SK-N-SH (cell line): ENCODE measurements around the gene PMF1. TPM values are rescaled to one million over a fixed set of nuclear protein-coding genes. Genes with fewer than 3 reads are reported as not detected.

Experiments
- CTCF ChIA-PET: fragments of 300-600, 350-600 bp; formaldehyde crosslinking; extraction: SDS; loops from one replicate; lab custom pipeline; 2021; lab: Yijun Ruan, JAX
- POLR2A ChIA-PET: fragments of 350-600 bp; sonication (Branson Sonifier 250); formaldehyde crosslinking; extraction: SDS; loops from one replicate; lab custom pipeline; 2020; ENCODE audit warnings: antibody characterized with exemption, inconsistent platforms; lab: Yijun Ruan, JAX
- DNase-seq: peaks from one replicate; pipeline ENCODE4 v3.0.0; 2012
- H2AFZ ChIP-seq: fragments of 200-600 bp; sonication (generic); 2 replicates; pipeline ENCODE4 v1.8.1; 2016; ENCODE audit warnings: antibody characterized with exemption, mild to moderate bottlenecking, low read depth
- H3F3A ChIP-seq: fragments of 200-600 bp; sonication (generic); replicated peaks from 2 replicates; pipeline ENCODE3; 2016; ENCODE audit warnings: antibody characterized with exemption, mild to moderate bottlenecking; ENCODE audit not compliant: insufficient read depth
- H3K27ac ChIP-seq, 2 experiments: fragments of 200-500 bp in 1 of 2; fragments of 200-600 bp in 1 of 2; sonication (Bioruptor generic) in 1 of 2; sonication (generic), shearing (Covaris generic) in 1 of 2; 2 replicates each; pipeline versions ENCODE4 v1.5.1 to v1.6.1; 2014 to 2016; ENCODE audit warnings: low read depth in 2 of 2, inconsistent platforms in 1 of 2, low read length in 1 of 2, mild to moderate bottlenecking in 1 of 2, mixed read lengths in 1 of 2
- H3K27me3 ChIP-seq: fragments of 200-600 bp; sonication (generic), shearing (Covaris generic); 2 replicates; pipeline ENCODE4 v1.6.1; 2016; ENCODE audit warnings: mixed run types; ENCODE audit not compliant: insufficient read depth
- H3K36me3 ChIP-seq, 2 experiments: fragments of 200-500 bp in 1 of 2; fragments of 200-600 bp in 1 of 2; sonication (Bioruptor generic) in 1 of 2; sonication (generic) in 1 of 2; replicated peaks in 1 of 2; 2 replicates each; pipeline versions ENCODE3 to v1.5.1; 2014 to 2016; ENCODE audit warnings: low read length in 1 of 2, mild to moderate bottlenecking in 1 of 2; ENCODE audit not compliant: insufficient read depth in 2 of 2, control insufficient read depth in 1 of 2
- H3K4me1 ChIP-seq, 2 experiments: fragments of 200-500 bp in 1 of 2; fragments of 200-600 bp in 1 of 2; sonication (Bioruptor generic) in 1 of 2; sonication (generic), shearing (Covaris generic) in 1 of 2; 2 replicates each; pipeline versions ENCODE4 v1.5.1 to v1.6.1; 2014 to 2016; ENCODE audit warnings: low read depth in 1 of 2, low read length in 1 of 2, mixed run types in 1 of 2; ENCODE audit not compliant: insufficient read depth in 2 of 2, control insufficient read depth in 1 of 2
- H3K4me2 ChIP-seq: fragments of 200-600 bp; sonication (generic), shearing (Covaris generic); 2 replicates; pipeline ENCODE4 v1.6.1; 2017; ENCODE audit warnings: mixed run types
- H3K4me3 ChIP-seq, 2 experiments: fragments of 200-500 bp in 1 of 2; fragments of 200-600 bp in 1 of 2; sonication (Bioruptor generic) in 1 of 2; sonication (generic), shearing (Covaris generic) in 1 of 2; 2 replicates each; pipeline versions ENCODE4 v1.5.1 to v1.8.1; 2014 to 2016; ENCODE audit warnings: low read depth in 2 of 2, inconsistent platforms in 1 of 2, low read length in 1 of 2, mild to moderate bottlenecking in 1 of 2, mixed read lengths in 1 of 2, moderate library complexity in 1 of 2
- H3K79me2 ChIP-seq: fragments of 200-600 bp; sonication (generic); 2 replicates; pipeline ENCODE4 v1.8.1; 2017; ENCODE audit warnings: mild to moderate bottlenecking; ENCODE audit not compliant: insufficient read depth
- H3K9ac ChIP-seq: fragments of 200-600 bp; sonication (generic); 2 replicates; pipeline ENCODE4 v1.6.1; 2017; ENCODE audit warnings: mixed run types
- H3K9me2 ChIP-seq: fragments of 200-600 bp; sonication (generic); 2 replicates; pipeline ENCODE4 v1.6.1; 2017; ENCODE audit warnings: mixed run types
- H3K9me3 ChIP-seq: fragments of 200-600 bp; sonication (generic); 2 replicates; pipeline ENCODE4 v1.6.1; 2017; ENCODE audit warnings: mixed run types, mild to moderate bottlenecking, moderate library complexity
- H4K20me1 ChIP-seq: fragments of 200-600 bp; sonication (generic); 2 replicates; pipeline ENCODE4 v1.6.1; 2017; ENCODE audit warnings: mild to moderate bottlenecking, mixed run types; ENCODE audit not compliant: insufficient read depth
- CHD2 ChIP-seq: fragments of 150-350 bp; IDR thresholded peaks from 2 replicates; pipeline ENCODE4 v1.6.1; 2018; ENCODE audit warnings: low read length; ENCODE audit not compliant: partially characterized antibody
- JUND ChIP-seq: IDR thresholded peaks from 2 replicates; pipeline ENCODE4 v1.4.0; 2012
- NRF1 ChIP-seq: IDR thresholded peaks from 2 replicates; pipeline ENCODE4 v1.6.1; 2012; ENCODE audit warnings: low read depth, mild to moderate bottlenecking, low read length
- RFX5 ChIP-seq: IDR thresholded peaks from 2 replicates; pipeline ENCODE4 v1.6.1; 2012; ENCODE audit warnings: mild to moderate bottlenecking, improper control_type of control experiment, low read length
- RXRA ChIP-seq: IDR thresholded peaks from 2 replicates; pipeline ENCODE4 v1.4.0; 2012; ENCODE audit warnings: low read depth, mild to moderate bottlenecking, borderline replicate concordance
- SIN3A ChIP-seq: IDR thresholded peaks from 2 replicates; pipeline ENCODE4 v1.6.1; 2012; ENCODE audit warnings: low read depth, mild to moderate bottlenecking, low read length, moderate library complexity, borderline replicate concordance
- TAF1 ChIP-seq: IDR thresholded peaks from 2 replicates; pipeline ENCODE4 v1.6.1; 2012; ENCODE audit warnings: low read depth, mild to moderate bottlenecking, low read length, moderate library complexity, borderline replicate concordance
- WGBS: methylation state at CpG from one replicate; pipeline ENCODE4 v1.1.6; 2017; ENCODE audit warnings: low lambda C conversion rate; 5-methylcytosine and 5-hydroxymethylcytosine counted together
- polyA plus RNA-seq, 3 experiments: library from polyadenylated mRNA; depleted of rRNA; stranded (reverse); fragments of >200 nt; gene quantifications; 2 replicates each; pipeline ENCODE4 v1.2.3, GENCODE V29; 2012
- TF ChIP-seq, protein P1 (sequence below): fragments of 200-600 bp; sonication (generic); IDR thresholded peaks from 2 replicates; pipeline ENCODE4 v1.6.1; 2017; ENCODE audit warnings: antibody characterized with exemption, mild to moderate bottlenecking, moderate library complexity
- TF ChIP-seq, protein P2 (sequence below): IDR thresholded peaks from 2 replicates; pipeline ENCODE4 v1.6.1; 2012; ENCODE audit warnings: mild to moderate bottlenecking, low read depth, low read length, moderate library complexity
- TF ChIP-seq, protein P3 (sequence below): IDR thresholded peaks from 2 replicates; pipeline ENCODE4 v1.4.0; 2012; ENCODE audit warnings: low read depth, borderline replicate concordance

PMF1 gene
- polyA plus RNA-seq, 1 of the 3 experiments (the other 2 are of a cell fraction): 89.5 TPM

GRCh38 chr1:156165083-156165482 is 47.7 kb upstream of the PMF1 start:
- Histone ChIP-seq H3K4me2 (no peak overlapping the region), H3K27me3 (no peaks in the 10 kb centered on the region), H3F3A (no peaks in the 10 kb centered on the region), H3K9ac (no peak overlapping the region), H3K79me2 (no peaks in the 10 kb centered on the region), H2AFZ (no peak overlapping the region), H3K4me1 (peaks cover 3 to 18% of the 10 kb centered on the region in 2 experiments; a peak in 2 of 4 replicates), H3K27ac (no peak overlapping the region), H4K20me1 (no peaks in the 10 kb centered on the region), H3K9me3 (no peaks in the 10 kb centered on the region), H3K4me3 (no peak overlapping the region), H3K36me3 (no peaks in the 10 kb centered on the region), H3K9me2 (no peaks in the 10 kb centered on the region)
- no peak for DNase-seq
- 48% methylated on average over 2 of the region's 2 CpGs for WGBS
- POLR2A ChIA-PET: no interaction called here
- TF ChIP-seq JUND (no peak), RXRA (no peak), CHD2 (no peak), RFX5 (no peak), SIN3A (no peak)
- TF ChIP-seq, protein P1, sequence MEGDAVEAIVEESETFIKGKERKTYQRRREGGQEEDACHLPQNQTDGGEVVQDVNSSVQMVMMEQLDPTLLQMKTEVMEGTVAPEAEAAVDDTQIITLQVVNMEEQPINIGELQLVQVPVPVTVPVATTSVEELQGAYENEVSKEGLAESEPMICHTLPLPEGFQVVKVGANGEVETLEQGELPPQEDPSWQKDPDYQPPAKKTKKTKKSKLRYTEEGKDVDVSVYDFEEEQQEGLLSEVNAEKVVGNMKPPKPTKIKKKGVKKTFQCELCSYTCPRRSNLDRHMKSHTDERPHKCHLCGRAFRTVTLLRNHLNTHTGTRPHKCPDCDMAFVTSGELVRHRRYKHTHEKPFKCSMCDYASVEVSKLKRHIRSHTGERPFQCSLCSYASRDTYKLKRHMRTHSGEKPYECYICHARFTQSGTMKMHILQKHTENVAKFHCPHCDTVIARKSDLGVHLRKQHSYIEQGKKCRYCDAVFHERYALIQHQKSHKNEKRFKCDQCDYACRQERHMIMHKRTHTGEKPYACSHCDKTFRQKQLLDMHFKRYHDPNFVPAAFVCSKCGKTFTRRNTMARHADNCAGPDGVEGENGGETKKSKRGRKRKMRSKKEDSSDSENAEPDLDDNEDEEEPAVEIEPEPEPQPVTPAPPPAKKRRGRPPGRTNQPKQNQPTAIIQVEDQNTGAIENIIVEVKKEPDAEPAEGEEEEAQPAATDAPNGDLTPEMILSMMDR: no peak
- TF ChIP-seq, protein P2, sequence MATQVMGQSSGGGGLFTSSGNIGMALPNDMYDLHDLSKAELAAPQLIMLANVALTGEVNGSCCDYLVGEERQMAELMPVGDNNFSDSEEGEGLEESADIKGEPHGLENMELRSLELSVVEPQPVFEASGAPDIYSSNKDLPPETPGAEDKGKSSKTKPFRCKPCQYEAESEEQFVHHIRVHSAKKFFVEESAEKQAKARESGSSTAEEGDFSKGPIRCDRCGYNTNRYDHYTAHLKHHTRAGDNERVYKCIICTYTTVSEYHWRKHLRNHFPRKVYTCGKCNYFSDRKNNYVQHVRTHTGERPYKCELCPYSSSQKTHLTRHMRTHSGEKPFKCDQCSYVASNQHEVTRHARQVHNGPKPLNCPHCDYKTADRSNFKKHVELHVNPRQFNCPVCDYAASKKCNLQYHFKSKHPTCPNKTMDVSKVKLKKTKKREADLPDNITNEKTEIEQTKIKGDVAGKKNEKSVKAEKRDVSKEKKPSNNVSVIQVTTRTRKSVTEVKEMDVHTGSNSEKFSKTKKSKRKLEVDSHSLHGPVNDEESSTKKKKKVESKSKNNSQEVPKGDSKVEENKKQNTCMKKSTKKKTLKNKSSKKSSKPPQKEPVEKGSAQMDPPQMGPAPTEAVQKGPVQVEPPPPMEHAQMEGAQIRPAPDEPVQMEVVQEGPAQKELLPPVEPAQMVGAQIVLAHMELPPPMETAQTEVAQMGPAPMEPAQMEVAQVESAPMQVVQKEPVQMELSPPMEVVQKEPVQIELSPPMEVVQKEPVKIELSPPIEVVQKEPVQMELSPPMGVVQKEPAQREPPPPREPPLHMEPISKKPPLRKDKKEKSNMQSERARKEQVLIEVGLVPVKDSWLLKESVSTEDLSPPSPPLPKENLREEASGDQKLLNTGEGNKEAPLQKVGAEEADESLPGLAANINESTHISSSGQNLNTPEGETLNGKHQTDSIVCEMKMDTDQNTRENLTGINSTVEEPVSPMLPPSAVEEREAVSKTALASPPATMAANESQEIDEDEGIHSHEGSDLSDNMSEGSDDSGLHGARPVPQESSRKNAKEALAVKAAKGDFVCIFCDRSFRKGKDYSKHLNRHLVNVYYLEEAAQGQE: no peak
- CTCF ChIA-PET: interaction anchor here (0.6 to 2.2 kb wide), 6 partner anchors 8 to 842 kb away, joined by 3 to 7 read pairs (median 6); no protein-coding TSS in a partner anchor

GRCh38 chr1:156167536-156167935 is 45.3 kb upstream of the PMF1 start:
- no peak for DNase-seq
- peaks cover 0 to 6% of the 10 kb centered on the region in 2 experiments; a peak in 1 of 4 replicates for H3K4me1 ChIP-seq
- POLR2A ChIA-PET: no interaction called here
- H3K9me3 ChIP-seq: no peaks in the 10 kb centered on the region
- no peak overlapping the region for H2AFZ ChIP-seq
- no peak for TF ChIP-seq JUND
- no peak for TF ChIP-seq NRF1
- TF ChIP-seq TAF1: no peak
- TF ChIP-seq, protein P3, sequence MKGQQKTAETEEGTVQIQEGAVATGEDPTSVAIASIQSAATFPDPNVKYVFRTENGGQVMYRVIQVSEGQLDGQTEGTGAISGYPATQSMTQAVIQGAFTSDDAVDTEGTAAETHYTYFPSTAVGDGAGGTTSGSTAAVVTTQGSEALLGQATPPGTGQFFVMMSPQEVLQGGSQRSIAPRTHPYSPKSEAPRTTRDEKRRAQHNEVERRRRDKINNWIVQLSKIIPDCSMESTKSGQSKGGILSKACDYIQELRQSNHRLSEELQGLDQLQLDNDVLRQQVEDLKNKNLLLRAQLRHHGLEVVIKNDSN: no peak
- H3K27ac ChIP-seq: no peak overlapping the region
- no peaks in the 10 kb centered on the region for H3K79me2 ChIP-seq
- H3K36me3 ChIP-seq: no peaks in the 10 kb centered on the region
- H3K27me3 ChIP-seq: no peaks in the 10 kb centered on the region
- CTCF ChIA-PET: interaction anchor here (2.0 kb wide), 1 partner anchor 22 kb away, joined by 6 read pairs; no protein-coding TSS in a partner anchor
- no peaks in the 10 kb centered on the region for H3K9me2 ChIP-seq
- H3K4me2 ChIP-seq: no peak overlapping the region
- no peaks in the 10 kb centered on the region for H4K20me1 ChIP-seq
- no peak overlapping the region for H3K4me3 ChIP-seq
- 61% methylated on average over 5 of the region's 5 CpGs for WGBS
- H3F3A ChIP-seq: no peaks in the 10 kb centered on the region
- H3K9ac ChIP-seq: no peak overlapping the region
